Small intestine (tissue), 7 donors: ENCODE measurements around the gene LY6G6C. TPM values are rescaled to one million over a fixed set of nuclear protein-coding genes. Genes with fewer than 3 reads are reported as not detected.

Experiments used
- DNase-seq, 2 donors: peaks; one replicate each; pipeline versions ENCODE4 v3.0.0 to v3.0.0-alpha.2; 2013
- FAIRE-seq: peaks from 2 replicates; lab custom pipeline; 2012; peaks lifted over from hg19 to GRCh38; lab: Jason Lieb, UNC
- H3K27ac ChIP-seq, 3 donors: one replicate each; pipeline ENCODE4 v1.5.1; 2013; ENCODE audit warnings: low read length in 2 of 3, mild to moderate bottlenecking in 2 of 3, control low read depth in 1 of 3, inconsistent platforms in 1 of 3, low read depth in 1 of 3, moderate library complexity in 1 of 3
- H3K27me3 ChIP-seq, 3 donors: one replicate each; pipeline ENCODE4 v1.6.1; 2013; ENCODE audit warnings: low read length in 3 of 3, inconsistent platforms in 1 of 3; ENCODE audit not compliant: control insufficient read depth in 3 of 3, insufficient read depth in 3 of 3
- H3K36me3 ChIP-seq, 3 donors: one replicate each; pipeline ENCODE4 v1.6.1; 2013; ENCODE audit warnings: low read length in 3 of 3, inconsistent platforms in 1 of 3, low read depth in 1 of 3, mild to moderate bottlenecking in 1 of 3, moderate library complexity in 1 of 3; ENCODE audit not compliant: control insufficient read depth in 3 of 3, insufficient read depth in 2 of 3
- H3K4me1 ChIP-seq, 3 donors: one replicate each; pipeline ENCODE4 v1.6.1; 2013; ENCODE audit warnings: low read length in 2 of 3, inconsistent platforms in 1 of 3, low read depth in 1 of 3, mild to moderate bottlenecking in 1 of 3, moderate library complexity in 1 of 3; ENCODE audit not compliant: control insufficient read depth in 3 of 3, insufficient read depth in 2 of 3
- H3K4me3 ChIP-seq, 3 donors: one replicate each; pipeline ENCODE4 v1.5.1; 2013; ENCODE audit warnings: low read length in 3 of 3, control low read depth in 1 of 3, inconsistent platforms in 1 of 3, low read depth in 1 of 3, mild to moderate bottlenecking in 1 of 3, moderate library complexity in 1 of 3
- H3K9me3 ChIP-seq, 2 donors: one replicate each; pipeline ENCODE4 v1.6.1; 2013; ENCODE audit warnings: low read depth in 1 of 2, low read length in 1 of 2; ENCODE audit not compliant: control insufficient read depth in 2 of 2, insufficient read depth in 1 of 2
- WGBS, 3 donors: extraction: QIAGEN DNeasy Blood & Tissue Kit; methylation state at CpG; one replicate each; pipeline ENCODE4 v1.1.7; 2013; 5-methylcytosine and 5-hydroxymethylcytosine counted together
- polyA plus RNA-seq, 4 donors: library from polyadenylated mRNA; stranded (reverse) in 3 of 4; unstranded in 1 of 4; fragments of 200-250 nt in 3 of 4; fragments of 120-200 nt in 1 of 4; gene quantifications; one replicate each; pipeline versions ENCODE4 v1.2.1 to v1.2.3, GENCODE V29; 2013
- donor health status: healthy with polysubstance abuse.
- donor health status: control.
- donor health status: control.
- donor health status: Bipolar disorder and iron deficiency.
- donor health status: healthy.

The LY6G6C gene
- polyA plus RNA-seq, 4 donors, result 0.18 TPM; not detected in 3

- Histone ChIP-seq H3K36me3 (peaks cover 0 to 35% (median 2%) of the 10 kb centered on the region in 3 donors), H3K27me3 (no peaks in the 10 kb centered on the region), H3K4me1 (peaks cover 3 to 53% (median 12%) of the 10 kb centered on the region in 3 donors), H3K9me3 (no peaks in the 10 kb centered on the region), H3K27ac (peak overlapping the region; percentile 94 to 98 (median 97)), H3K4me3 (peak overlapping the region in 1 of 3 donors; percentile 7)
- DNase-seq, result peak; percentile 95 to 96
- FAIRE-seq, result no peak
- 1 to 11% (median 5%) methylated on average over 6 of the region's 6 CpGs for WGBS, 3 donors
Measured at GRCh38 chr6:31737991-31738979, 16.7 kb upstream of the LY6G6C start.

DNA sequence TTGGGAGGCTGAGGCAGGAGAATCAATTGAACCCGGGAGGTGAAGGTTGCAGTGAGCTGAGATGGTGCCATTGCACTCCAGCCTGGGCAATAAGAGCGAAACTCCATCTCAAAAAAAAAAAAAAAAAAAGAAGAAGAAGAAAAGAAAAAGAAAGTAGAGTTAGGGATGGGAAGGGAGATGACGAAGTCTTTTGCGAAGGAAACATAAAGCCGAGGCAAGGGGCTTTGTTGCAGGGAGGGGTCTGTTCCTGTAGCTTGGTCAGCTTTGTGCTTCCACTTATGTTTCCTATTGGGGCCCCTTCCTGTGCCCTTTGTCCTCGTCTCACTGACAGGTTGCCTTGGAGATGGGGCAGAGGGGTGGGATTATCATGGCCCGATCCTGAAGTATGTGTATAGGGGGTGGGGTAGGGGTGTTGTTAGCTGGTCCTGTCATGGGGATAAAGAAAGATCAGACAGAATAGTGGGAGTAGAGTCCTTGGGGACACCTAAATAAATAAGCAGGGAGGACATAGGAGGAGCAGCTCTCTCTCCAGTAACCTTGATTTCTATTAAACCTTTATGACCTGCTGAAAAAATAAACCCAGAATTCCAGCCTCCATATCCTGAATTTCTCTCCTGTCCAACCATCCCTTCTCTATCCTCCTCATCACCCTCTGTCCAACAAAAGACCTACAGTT, 15.9 kb upstream of the LY6G6C start:
- Histone ChIP-seq H3K36me3 (peaks cover 3 to 43% (median 4%) of the 10 kb centered on the region in 3 donors), H3K4me3 (peak overlapping the region in 1 of 3 donors; percentile 7), H3K9me3 (no peaks in the 10 kb centered on the region), H3K27me3 (no peaks in the 10 kb centered on the region), H3K4me1 (peaks cover 3 to 53% (median 12%) of the 10 kb centered on the region in 3 donors), H3K27ac (peak overlapping the region; percentile 94 to 98 (median 97))
- 3 to 30% (median 24%) methylated on average over 7 of the region's 7 CpGs for WGBS, 3 donors
- no peak for FAIRE-seq
- DNase-seq, result peak; percentile 60 to 95

GRCh38 chr6:31736768-31737314, 15.3 kb upstream of the LY6G6C start:
- Histone ChIP-seq H3K27ac (peak overlapping the region; percentile 92 to 98 (median 97)), H3K4me1 (peaks cover 3 to 57% (median 12%) of the 10 kb centered on the region in 3 donors), H3K36me3 (peaks cover 6 to 42% (median 7%) of the 10 kb centered on the region in 3 donors), H3K4me3 (peak overlapping the region in 2 of 3 donors; percentile 72 to 79), H3K27me3 (no peaks in the 10 kb centered on the region), H3K9me3 (no peaks in the 10 kb centered on the region)
- 14 to 28% (median 24%) methylated on average over 10 of the region's 10 CpGs for WGBS, 3 donors
- FAIRE-seq (no peak), DNase-seq (peak in 1 of 2 donors; percentile 53)

DNA sequence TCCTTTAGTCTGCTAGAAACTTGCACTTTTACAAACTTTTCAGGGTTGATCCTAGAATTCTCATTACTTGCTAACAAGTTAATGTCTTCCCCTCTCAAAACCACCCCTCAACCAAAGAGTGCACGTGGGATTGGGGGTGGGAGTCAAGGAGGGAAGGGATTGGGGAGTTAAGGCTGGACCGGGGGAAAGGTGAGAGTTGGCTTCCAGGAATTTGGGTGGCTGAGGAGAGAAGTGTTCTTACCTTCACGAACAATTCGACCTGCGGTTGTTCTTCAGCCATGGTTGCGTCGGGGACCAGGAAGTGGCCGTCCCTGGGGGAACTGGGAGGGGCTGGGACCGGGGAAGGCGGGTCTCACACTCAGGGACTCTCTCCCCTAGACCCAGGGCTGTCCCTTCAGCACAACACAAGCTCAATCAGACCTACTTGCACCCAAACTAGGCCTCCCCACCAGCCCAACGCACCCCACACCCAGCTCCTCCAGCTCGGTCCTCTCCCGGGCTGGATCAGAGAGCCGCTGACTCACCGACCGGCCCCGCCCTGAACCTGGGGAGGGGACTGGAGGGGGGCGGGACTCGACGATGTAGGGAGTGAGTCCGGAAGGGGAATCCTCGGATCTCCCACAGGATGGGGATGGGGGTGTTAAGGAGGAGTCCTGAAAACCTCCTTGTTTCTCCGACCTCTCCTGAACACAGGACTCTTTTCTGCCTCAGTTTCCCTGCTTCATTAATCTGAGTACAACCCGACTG, 14.6 kb upstream of the LY6G6C start, which contains the start of gene CLIC1:
TSS of gene CLIC1 (minus strand) at position 510 of the 747 bp plus-strand sequence. CDS start at position 280, 230 bp downstream.
- H3K4me3 ChIP-seq, result peak within 1 kb of the TSS; percentile 63 to 79 (median 72)
- peaks cover 11 to 40% (median 11%) of the 10 kb centered on the region in 3 donors for H3K36me3 ChIP-seq
- peak within 1 kb of the TSS; percentile 94 to 98 (median 97) for H3K27ac ChIP-seq
- no peaks in the 10 kb centered on the region for H3K27me3 ChIP-seq
- FAIRE-seq (no peak), DNase-seq (peak; percentile 94 to 95)
- no peaks in the 10 kb centered on the region for H3K9me3 ChIP-seq
- H3K4me1 ChIP-seq, result peaks cover 3 to 60% (median 12%) of the 10 kb centered on the region in 3 donors
- WGBS, 3 donors, result 0 to 1% (median 1%) methylated on average over 17 to 24 of the region's 24 CpGs

GRCh38 chr6:31734821-31735406, 13.4 kb upstream of the LY6G6C start:
- DNase-seq, result peak; percentile 83 to 87
- Histone ChIP-seq H3K9me3 (no peaks in the 10 kb centered on the region), H3K4me1 (peaks cover 3 to 58% (median 12%) of the 10 kb centered on the region in 3 donors), H3K4me3 (peak overlapping the region; percentile 63 to 79 (median 72)), H3K36me3 (peaks cover 11 to 48% (median 11%) of the 10 kb centered on the region in 3 donors), H3K27ac (peak overlapping the region; percentile 92 to 98 (median 97)), H3K27me3 (no peaks in the 10 kb centered on the region)
- WGBS, 3 donors, result 0 to 3% (median 0%) methylated on average over 17 to 18 of the region's 18 CpGs
- FAIRE-seq, result no peak

DNA sequence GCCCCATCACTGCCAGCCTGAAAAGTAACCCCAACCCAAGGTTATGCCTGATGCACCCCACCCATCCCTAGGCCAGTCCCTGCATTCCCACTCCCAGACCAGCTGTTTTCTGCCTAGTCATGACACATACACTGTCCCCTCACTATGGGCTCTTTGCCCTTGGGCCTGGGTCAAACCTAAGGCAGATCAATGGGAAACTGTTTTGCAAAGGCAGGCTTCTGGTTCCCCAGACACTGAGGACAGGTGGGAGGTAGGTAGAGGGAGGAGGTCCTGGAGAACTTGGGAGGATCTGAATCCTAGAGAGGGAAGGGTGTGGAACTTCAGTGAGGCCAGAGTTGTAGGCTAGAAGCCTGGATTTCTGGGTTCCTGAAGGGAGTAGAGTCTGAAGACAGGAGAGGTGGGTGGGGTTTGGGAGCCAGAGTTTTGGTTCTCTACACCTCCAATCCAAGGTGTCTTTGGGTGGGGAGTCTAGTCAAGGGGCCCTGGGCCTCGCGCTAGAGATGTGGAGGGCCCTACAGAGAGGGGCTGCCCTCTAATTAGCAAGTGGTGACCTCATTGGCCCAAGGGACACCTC, 12.8 kb upstream of the LY6G6C start:
- Histone ChIP-seq H3K27me3 (no peaks in the 10 kb centered on the region), H3K36me3 (peaks cover 11 to 48% (median 11%) of the 10 kb centered on the region in 3 donors), H3K4me3 (peak overlapping the region; percentile 63 to 79 (median 72)), H3K4me1 (peaks cover 3 to 56% (median 12%) of the 10 kb centered on the region in 3 donors), H3K27ac (peak overlapping the region; percentile 92 to 98 (median 97)), H3K9me3 (no peaks in the 10 kb centered on the region)
- 0 to 15% (median 8%) methylated on average over 2 of the region's 2 CpGs for WGBS, 3 donors
- FAIRE-seq (no peak), DNase-seq (no peak)

DNA sequence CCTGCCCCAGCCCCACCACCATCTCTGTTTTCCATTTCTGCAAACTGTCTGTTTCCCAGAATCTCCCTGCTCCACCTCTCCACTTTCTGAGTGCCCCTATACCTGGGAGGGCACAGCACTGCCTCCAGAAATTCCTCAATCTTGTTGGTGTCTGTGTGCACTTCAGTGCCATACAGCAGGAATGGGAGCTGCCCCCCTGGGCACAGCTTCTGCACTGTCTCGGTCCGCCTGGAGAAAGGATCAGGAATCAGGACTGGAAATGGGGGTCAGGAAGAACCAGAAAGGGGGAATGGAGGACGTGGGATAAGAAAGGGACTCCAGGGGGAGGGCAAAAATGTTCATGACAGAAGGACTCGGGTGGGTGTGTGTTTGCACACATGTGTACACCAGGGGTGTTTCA, 12.2 kb upstream of the LY6G6C start:
- H3K4me3 ChIP-seq, result peak overlapping the region in 2 of 3 donors; percentile 72 to 79
- H3K27ac ChIP-seq, result peak overlapping the region; percentile 92 to 98 (median 97)
- H3K36me3 ChIP-seq, result peaks cover 11 to 50% (median 11%) of the 10 kb centered on the region in 3 donors
- WGBS, 3 donors, result 57 to 76% (median 70%) methylated on average over 4 of the region's 4 CpGs
- DNase-seq (no peak), FAIRE-seq (no peak)
- H3K9me3 ChIP-seq, result no peaks in the 10 kb centered on the region
- H3K27me3 ChIP-seq, result no peaks in the 10 kb centered on the region
- peaks cover 3 to 54% (median 14%) of the 10 kb centered on the region in 3 donors for H3K4me1 ChIP-seq
